Measurements from ENCODE around the gene AGL.
A peak's percentile ranks its signal among the peaks of the same experiment; 100 is the strongest.
"Not testable (repeated sequence)": the region's sequence is repeated elsewhere in the genome, so short reads cannot be mapped to it uniquely, and the experiment has no call there.

The AGL gene

GRCh38 chr1:99943223-99943794 lies 93.1 kb downstream of the AGL start:
- DNase-seq (ENCODE audit: low spot score), result no peak

GRCh38 chr1:99944192-99944591 lies 94.0 kb downstream of the AGL start:
- DNase-seq (ENCODE audit: low spot score), result no peak

- no peak for DNase-seq (ENCODE audit: low spot score)
Observed at GRCh38 chr1:99945174-99945573, 95.0 kb downstream of the AGL start.

- DNase-seq (ENCODE audit: low spot score), result no peak
Observed at GRCh38 chr1:99950486-99950885, 100.3 kb downstream of the AGL start.

- DNase-seq (ENCODE audit: low spot score), result no peak
Observed at GRCh38 chr1:99952522-99952921, 102.4 kb downstream of the AGL start.

- DNase-seq (ENCODE audit: low spot score), result no peak
Observed at GRCh38 chr1:99955375-99955774, 105.2 kb downstream of the AGL start.

GRCh38 chr1:99956755-99957154 lies 106.6 kb downstream of the AGL start:
- no peak for DNase-seq (ENCODE audit: low spot score)

GRCh38 chr1:99957818-99958217 lies 107.7 kb downstream of the AGL start:
- no peak for DNase-seq (ENCODE audit: low spot score)

- DNase-seq (ENCODE audit: low spot score), result not testable (repeated sequence)
Observed at GRCh38 chr1:99959189-99959705, 109.1 kb downstream of the AGL start.

- not testable (repeated sequence) for DNase-seq (ENCODE audit: low spot score)
Observed at GRCh38 chr1:99960260-99960659, 110.1 kb downstream of the AGL start.

GRCh38 chr1:99963041-99963795 lies 113.1 kb downstream of the AGL start:
- no peak for DNase-seq (ENCODE audit: low spot score)

GRCh38 chr1:99964806-99965205 lies 114.6 kb downstream of the AGL start:
- no peak for DNase-seq (ENCODE audit: low spot score)

GRCh38 chr1:99965646-99966375 lies 115.7 kb downstream of the AGL start:
- no peak for DNase-seq (ENCODE audit: low spot score)

GRCh38 chr1:99968214-99968613 lies 118.1 kb downstream of the AGL start:
- no peak for DNase-seq (ENCODE audit: low spot score)

- peak; percentile 9 for DNase-seq (ENCODE audit: low spot score)
Observed at GRCh38 chr1:99969260-99969728, 119.1 kb downstream of the AGL start.

- DNase-seq (ENCODE audit: low spot score), result peak; percentile 53
Observed at GRCh38 chr1:99969729-99970621, 119.8 kb downstream of the AGL start, which contains the start of gene SLC35A3. Gene SLC35A3 (plus strand): TSS chr1:99969996. CDS start chr1:99993555, 23,559 bp downstream.

GRCh38 chr1:99970713-99971255 lies 120.6 kb downstream of the AGL start:
- DNase-seq (ENCODE audit: low spot score), result peak; percentile 17

- not testable (repeated sequence) for DNase-seq (ENCODE audit: low spot score)
Observed at GRCh38 chr1:99972066-99972465, 121.9 kb downstream of the AGL start.

All from hematopoietic multipotent progenitor cell treated with erythropoietin and hydrocortisone succinate and interleukin-3 and kit ligand, for 17 days (in vitro differentiated cells).